ENCODE measurements around the gene STAT4. TPM values are rescaled to one million over a fixed set of nuclear protein-coding genes. Genes with fewer than 3 reads are reported as not detected.

Gene STAT4
- total RNA-seq, 1 donor from 2014 or later: 3.0 TPM

GRCh38 chr2:191045141-191045540, 105.7 kb downstream of the STAT4 start:
- DNase-seq (ENCODE audit: low read depth): no peak

- no peak for DNase-seq (ENCODE audit: low read depth)
These were observed 107.4 kb downstream of the STAT4 start for GRCh38 chr2:191043438-191043837.

DNA sequence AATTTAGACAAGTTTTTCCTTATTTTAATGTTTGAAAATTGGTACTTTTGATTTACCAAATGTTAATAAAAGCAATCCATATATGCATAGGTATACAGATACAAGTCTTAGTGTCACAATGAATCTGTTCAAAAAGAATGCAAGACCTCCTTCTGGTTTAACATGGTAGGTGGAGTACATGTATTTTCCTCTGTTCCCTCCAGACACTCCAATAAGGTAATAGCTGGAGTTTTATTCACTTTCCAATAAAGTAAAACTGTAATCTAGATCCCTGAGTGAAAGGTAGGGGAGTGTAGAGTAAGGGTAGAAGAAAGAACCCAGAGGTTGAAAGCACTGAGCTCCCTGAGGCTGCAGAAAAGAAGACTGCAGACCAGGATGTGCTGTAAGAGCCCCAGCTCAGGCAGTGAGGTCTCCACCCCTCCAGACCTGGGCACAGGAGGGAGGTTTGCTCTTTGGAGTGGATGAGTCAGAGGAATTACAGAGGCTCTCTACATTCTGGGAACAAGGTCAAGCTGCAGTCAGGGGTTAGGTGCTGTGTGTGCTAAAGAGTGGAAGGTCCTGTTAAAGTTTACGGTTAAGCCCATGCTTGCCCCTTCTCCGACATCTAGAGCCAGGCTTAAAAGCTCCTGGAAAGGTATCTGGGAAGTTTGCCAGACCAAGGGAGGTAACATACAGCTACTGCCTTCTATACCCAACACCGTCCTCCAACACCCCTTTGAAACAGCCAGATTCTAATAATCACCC, 109.2 kb downstream of the STAT4 start:
- peak; percentile 95 for DNase-seq (ENCODE audit: low read depth)

DNA sequence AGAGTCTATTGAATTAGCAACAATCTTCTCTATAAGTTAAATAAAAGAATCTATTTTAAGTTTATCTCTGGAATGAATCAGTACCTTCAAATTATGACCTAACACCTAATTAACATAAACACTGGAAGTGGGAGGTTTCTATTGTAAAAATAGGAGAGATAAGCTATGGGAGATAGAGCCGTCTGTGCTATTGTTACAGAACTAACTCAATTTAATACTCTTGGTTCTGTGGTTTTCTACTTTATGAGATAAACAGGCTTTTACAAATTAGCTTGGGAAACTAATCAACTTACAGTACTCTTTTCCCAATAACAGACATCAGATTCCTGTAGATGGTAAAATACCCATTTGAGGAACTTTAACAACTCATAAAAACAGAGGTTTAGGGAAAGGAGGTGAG, 111.2 kb downstream of the STAT4 start:
- no peak for DNase-seq (ENCODE audit: low read depth)

- no peak for DNase-seq (ENCODE audit: low read depth)
These were observed 112.1 kb downstream of the STAT4 start for GRCh38 chr2:191038741-191039140.

GRCh38 chr2:191038241-191038725, 112.5 kb downstream of the STAT4 start:
- peak; percentile 81 for DNase-seq (ENCODE audit: low read depth)

- no peak for DNase-seq (ENCODE audit: low read depth)
These were observed 113.4 kb downstream of the STAT4 start for GRCh38 chr2:191037351-191037750.

DNA sequence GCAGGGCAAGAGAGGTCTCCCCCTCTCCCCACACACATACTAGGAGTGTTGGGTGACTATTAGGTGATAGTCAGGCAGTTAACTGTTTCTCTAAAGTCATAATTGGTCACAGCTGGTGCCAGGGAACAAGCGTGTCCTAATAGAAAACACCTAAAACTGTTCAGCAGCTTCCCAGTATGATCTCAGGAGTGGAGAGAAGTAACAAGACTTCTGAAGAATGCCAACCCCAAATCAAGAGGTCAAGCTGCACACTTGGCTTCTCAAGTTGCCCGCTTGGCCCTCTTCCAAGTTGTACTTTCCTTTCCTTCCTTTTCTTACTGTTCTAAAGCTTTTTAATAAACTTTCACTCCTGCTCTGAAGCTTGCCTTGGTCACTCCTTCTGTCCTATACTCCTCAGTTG, 114.4 kb downstream of the STAT4 start:
- no peak for DNase-seq (ENCODE audit: low read depth)

DNA sequence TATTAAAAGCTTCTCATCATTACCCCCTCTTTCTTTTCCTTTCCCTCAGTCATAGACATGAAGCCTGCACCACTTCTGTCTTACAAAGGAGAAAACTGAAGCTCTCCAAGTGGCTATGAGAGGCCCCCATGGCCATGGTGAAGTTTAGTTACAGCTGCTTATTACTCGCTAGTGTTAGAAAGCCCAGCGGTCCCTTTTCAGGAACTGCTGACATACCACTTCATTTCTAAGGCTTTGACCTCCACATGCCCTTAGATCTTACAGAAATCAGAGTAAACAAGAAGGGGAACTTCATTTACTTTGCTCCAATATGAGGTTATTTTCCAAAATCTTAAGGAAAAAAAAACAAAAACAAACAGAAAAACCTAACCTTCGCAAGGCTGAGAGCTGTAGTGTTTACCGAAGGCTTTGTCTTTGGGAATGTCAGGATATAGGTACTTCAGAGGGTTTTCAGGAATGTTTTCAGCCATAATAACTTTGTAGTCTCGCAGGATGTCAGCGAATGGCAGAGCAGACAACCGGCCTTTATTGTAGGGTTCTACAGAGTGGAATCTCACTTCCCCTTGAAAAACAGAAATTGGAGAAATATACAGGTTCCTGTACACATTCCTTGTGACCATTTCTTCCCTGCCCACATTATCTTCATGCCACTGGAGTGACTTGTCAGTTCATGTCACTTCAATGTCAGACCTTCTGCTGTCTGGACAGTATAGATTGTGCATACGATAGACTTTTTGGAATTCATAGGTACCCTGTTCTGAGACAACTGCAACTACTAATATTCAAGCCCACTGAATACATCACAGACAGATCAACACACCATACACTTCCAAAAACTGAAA, 118.0 kb downstream of the STAT4 start:
- no peak for DNase-seq (ENCODE audit: low read depth)

GRCh38 chr2:191031256-191031655, 119.5 kb downstream of the STAT4 start:
- no peak for DNase-seq (ENCODE audit: low read depth)

- DNase-seq (ENCODE audit: low read depth): peak; percentile 57
These were observed 120.2 kb downstream of the STAT4 start for GRCh38 chr2:191030521-191031154.

GRCh38 chr2:191029280-191029950, 121.4 kb downstream of the STAT4 start:
- DNase-seq (ENCODE audit: low read depth): no peak

DNA sequence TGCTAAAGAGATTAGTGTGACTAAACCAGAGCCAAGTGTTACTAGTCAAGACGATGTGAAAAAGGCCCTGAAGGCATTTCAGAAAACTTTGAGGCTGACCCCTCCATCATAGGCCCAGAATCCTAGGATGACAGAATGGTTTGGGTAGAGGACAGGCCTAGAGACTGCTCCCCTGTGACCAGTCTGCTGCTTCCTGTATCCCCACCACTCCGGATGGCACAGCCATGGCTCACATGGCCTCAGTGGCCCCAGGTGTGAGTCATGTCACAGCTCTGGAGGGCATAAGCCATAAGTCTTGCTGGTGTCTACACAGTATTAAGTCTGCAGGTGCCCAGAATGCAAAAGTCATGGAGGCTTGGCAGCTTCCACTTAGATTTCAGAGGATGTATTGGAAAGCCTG, 124.4 kb downstream of the STAT4 start:
- no peak for DNase-seq (ENCODE audit: low read depth)

DNA sequence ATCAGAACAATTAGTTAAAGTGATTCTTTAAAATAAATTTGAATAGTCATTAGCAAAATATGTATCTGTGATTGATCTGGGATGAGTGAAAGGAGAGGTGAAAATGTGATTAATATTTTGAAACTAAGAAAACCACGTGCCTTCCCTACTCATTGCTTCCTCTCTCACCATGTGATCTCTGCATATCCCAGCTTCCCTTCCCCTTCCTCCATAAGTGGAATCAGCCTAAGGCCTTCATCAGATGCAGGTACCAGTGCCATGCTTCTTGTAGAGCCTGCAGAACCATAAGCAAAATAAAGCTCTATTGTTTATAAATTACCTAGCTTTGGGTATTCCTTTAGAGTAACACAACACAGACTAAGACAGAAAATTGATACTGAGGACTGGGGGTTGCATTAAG, 125.7 kb downstream of the STAT4 start:
- DNase-seq (ENCODE audit: low read depth): no peak

GRCh38 chr2:191023235-191023679, 127.5 kb downstream of the STAT4 start:
- no peak for DNase-seq (ENCODE audit: low read depth)

DNA sequence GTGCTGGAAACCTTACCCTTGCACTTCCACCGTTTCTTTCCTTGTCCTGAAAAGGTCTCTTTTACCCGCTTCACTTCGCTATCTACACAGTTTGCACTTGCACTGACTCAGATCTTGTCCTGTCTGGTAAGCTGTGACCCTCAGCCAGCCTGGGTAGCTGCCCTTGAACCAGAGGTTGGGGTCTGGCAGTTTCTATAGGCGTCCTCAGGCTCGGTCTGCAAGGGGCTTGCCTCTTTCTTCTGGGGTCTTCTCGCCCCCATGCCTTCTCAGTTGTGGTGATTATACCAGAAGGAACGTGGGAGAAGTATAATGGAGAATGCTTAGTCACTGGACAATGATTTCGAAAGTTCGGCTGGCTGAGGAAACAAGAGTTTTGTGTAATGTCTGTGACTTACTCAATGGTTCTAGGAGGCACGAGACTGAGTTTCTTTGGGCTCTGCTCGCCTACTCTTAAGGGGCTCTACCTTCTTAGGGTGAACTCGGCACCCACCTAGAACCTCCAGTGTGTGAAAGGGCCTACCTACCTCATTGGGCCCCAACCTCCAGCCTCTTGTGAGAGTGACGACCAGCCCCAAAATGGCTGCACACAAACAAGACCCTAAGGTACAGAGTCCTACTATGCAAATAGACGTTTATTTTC, 129.9 kb downstream of the STAT4 start:
- peak; percentile 88 for DNase-seq (ENCODE audit: low read depth)

DNA sequence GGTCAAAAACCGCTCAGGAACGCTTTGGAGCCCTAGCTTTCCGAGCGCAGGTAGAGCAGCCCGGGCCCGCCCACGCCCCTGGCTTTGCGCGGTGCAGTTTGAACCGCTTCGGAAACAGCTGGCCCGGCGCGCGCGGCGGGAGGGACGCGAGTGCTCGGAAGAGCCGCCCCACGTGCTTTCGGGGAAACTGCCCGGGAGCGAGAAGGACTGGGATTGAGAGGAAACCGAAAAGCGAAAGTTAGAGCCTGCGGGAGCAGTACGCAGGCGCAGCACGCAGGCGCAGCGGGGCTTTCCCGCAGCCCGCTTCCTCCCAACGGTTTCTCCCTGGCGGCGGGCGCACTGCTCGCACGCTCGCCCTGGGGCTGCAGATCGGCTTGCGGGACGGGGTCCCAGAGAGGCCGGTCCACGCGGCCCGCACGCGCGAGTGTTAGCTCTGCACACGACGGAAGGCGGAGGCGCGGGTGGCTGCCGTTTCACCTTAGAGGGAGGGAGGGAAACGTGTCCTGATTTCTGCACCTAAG, 130.5 kb downstream of the STAT4 start:
- DNase-seq (ENCODE audit: low read depth): peak; percentile 89

DNA sequence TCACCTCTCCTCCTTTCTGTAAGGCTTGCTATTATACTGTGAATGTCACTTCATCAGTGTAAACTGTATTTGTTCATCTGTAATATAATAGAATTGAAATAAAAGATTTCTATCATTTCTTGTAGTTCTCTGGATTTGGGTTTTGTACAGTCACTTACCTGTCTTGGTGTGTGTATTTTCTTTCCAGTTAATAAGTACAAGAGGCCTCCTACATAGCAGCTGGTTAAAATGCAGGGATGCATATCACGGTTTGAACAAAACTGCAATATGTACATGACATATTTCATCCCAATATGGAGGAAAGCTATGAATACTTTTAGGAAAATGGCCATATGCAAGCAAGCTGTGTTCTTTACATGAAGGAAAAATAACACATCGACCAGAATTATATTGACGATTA, 131.4 kb downstream of the STAT4 start:
- DNase-seq (ENCODE audit: low read depth): no peak

DNA sequence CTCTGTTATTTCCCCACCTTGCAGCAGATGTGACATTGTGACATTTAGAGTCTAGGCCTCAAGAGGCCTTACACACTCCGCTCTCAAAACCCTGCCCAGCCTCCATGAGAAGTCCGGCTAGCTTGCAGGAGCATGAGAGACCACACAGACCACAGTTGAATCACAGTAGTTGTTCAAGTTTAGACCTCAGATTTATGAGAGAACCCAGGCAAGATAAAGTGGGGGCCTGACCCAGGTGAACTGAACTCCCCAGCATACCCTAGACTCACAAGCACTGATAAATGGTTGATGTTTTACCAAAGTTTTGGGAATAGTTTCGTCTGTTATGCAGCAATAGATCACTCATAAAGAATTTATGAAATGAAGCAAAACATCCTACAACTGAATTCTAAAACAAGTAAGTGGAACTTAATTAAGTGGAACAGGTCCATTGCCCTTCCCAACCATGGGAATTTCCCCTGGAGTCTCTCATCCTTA, 132.1 kb downstream of the STAT4 start:
- peak; percentile 82 for DNase-seq (ENCODE audit: low read depth)

GRCh38 chr2:191018048-191018447, 132.7 kb downstream of the STAT4 start:
- no peak for DNase-seq (ENCODE audit: low read depth)

DNA sequence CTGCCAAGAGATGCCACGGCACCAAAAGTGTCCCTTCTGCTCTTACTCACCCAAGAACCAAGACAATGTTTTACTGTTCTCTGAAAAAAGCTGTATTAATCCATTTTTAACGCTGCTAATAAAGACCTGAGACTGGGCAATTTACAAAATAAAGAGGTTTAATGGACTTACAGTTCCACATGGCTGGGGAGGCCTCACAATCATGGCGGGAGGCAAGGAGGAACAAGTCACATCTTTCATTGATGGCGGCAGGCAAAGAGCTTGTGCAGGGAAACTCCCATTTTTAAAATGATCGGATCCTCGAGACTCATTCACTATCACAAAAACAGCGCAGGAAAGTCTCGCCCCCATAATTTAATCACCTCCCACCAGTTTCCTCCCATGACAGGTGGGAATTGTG, 135.0 kb downstream of the STAT4 start:
- DNase-seq (ENCODE audit: low read depth): no peak
